IMR-90 (cell line): ENCODE data around the gene FSTL1. TPM values are rescaled to one million over a fixed set of nuclear protein-coding genes. Genes with fewer than 3 reads are reported as not detected.

Experiments used
- ATAC-seq: fragments of 200-7000 bp; cut with Tn5 transposase; 2 replicates; pipeline ENCODE4 v1.9.1; 2020; ENCODE audit warnings: low read depth, mild to moderate bottlenecking, moderate library complexity
- BruUV-seq: library from RNA; stranded (reverse); fragments of 400-500 nt; replicated peaks from 2 replicates; lab custom pipeline; 2021; lab: Mats Ljungman, UMichigan
- CTCF ChIA-PET: fragments of 300-600 bp; formaldehyde crosslinking; extraction: SDS; loops from one replicate; lab custom pipeline; 2021; ENCODE audit warnings: antibody characterized with exemption; lab: Yijun Ruan, JAX
- POLR2A ChIA-PET: fragments of 300-600 bp; sonication (Branson Sonifier 250); formaldehyde crosslinking; loops from one replicate; lab custom pipeline; 2022; ENCODE audit warnings: antibody characterized with exemption; ENCODE audit not compliant: unreplicated experiment; lab: Charles Lee
- DNase-seq: peaks from one replicate; pipeline ENCODE4 v3.0.0; 2013
- H2AFZ ChIP-seq: replicated peaks from 2 replicates; pipeline ENCODE3; 2013; ENCODE audit warnings: low read length, mild to moderate bottlenecking; ENCODE audit not compliant: poor library complexity
- H2AK5ac ChIP-seq: 2 replicates; pipeline ENCODE4 v1.6.1; 2013; ENCODE audit warnings: low read depth, low read length, inconsistent platforms
- H2AK9ac ChIP-seq: replicated peaks from 2 replicates; pipeline ENCODE3; 2013; ENCODE audit warnings: mild to moderate bottlenecking, low read depth, low read length, moderate library complexity; ENCODE audit not compliant: poor library complexity
- H2BK120ac ChIP-seq: 2 replicates; pipeline ENCODE4 v1.6.1; 2013; ENCODE audit warnings: low read depth, low read length, inconsistent platforms
- H2BK15ac ChIP-seq: 3 replicates; pipeline ENCODE4 v1.6.1; 2013; ENCODE audit warnings: low read depth, low read length, inconsistent platforms
- H2BK20ac ChIP-seq: 2 replicates; pipeline ENCODE4 v1.6.1; 2013; ENCODE audit warnings: low read depth, mild to moderate bottlenecking, inconsistent platforms, low read length, moderate library complexity
- H2BK5ac ChIP-seq: 2 replicates; pipeline ENCODE4 v1.6.1; 2013; ENCODE audit warnings: mild to moderate bottlenecking, low read depth, low read length, inconsistent platforms; ENCODE audit not compliant: poor library complexity, severe bottlenecking
- H3K14ac ChIP-seq: replicated peaks from 2 replicates; pipeline ENCODE4 v1.6.1; 2013; ENCODE audit warnings: low read depth, low read length, inconsistent platforms
- H3K18ac ChIP-seq: 2 replicates; pipeline ENCODE4 v1.6.1; 2013; ENCODE audit warnings: low read depth, low read length, control low read depth
- H3K23ac ChIP-seq: 2 replicates; pipeline ENCODE4 v1.6.1; 2013; ENCODE audit warnings: low read depth, low read length, inconsistent platforms
- H3K27ac ChIP-seq: 2 replicates; pipeline ENCODE4 v1.5.1; 2013; ENCODE audit warnings: mild to moderate bottlenecking, control low read depth, low read length; ENCODE audit not compliant: insufficient read depth
- H3K27me3 ChIP-seq: 2 replicates; pipeline ENCODE4 v1.6.1; 2013; ENCODE audit warnings: low read length; ENCODE audit not compliant: control insufficient read depth, insufficient read depth
- H3K36me3 ChIP-seq: 2 replicates; pipeline ENCODE4 v1.6.1; 2013; ENCODE audit warnings: low read length, mixed read lengths; ENCODE audit not compliant: control insufficient read depth, insufficient read depth
- H3K4ac ChIP-seq: 2 replicates; pipeline ENCODE4 v1.6.1; 2013; ENCODE audit warnings: low read depth, low read length, inconsistent platforms
- H3K4me1 ChIP-seq: 2 replicates; pipeline ENCODE4 v1.6.1; 2013; ENCODE audit warnings: low read length, mixed read lengths; ENCODE audit not compliant: control insufficient read depth, insufficient read depth
- H3K4me2 ChIP-seq: 2 replicates; pipeline ENCODE4 v1.6.1; 2013; ENCODE audit warnings: low read depth, mild to moderate bottlenecking, control low read depth, low read length, moderate library complexity
- H3K4me3 ChIP-seq: 2 replicates; pipeline ENCODE4 v1.5.1; 2013; ENCODE audit warnings: low read depth, mild to moderate bottlenecking, control low read depth, low read length, moderate library complexity; ENCODE audit not compliant: insufficient read depth
- H3K56ac ChIP-seq: 2 replicates; pipeline ENCODE4 v1.6.1; 2013; ENCODE audit warnings: low read length, inconsistent platforms; ENCODE audit not compliant: insufficient read depth; ENCODE audit errors: extremely low read depth
- H3K79me1 ChIP-seq, 2 experiments: 2 replicates each; pipeline ENCODE4 v1.6.1; 2013; ENCODE audit warnings: low read length in 2 of 2, inconsistent platforms in 1 of 2, low read depth in 1 of 2
- H3K9ac ChIP-seq: 2 replicates; pipeline ENCODE4 v1.6.1; 2013; ENCODE audit warnings: low read depth, low read length, control low read depth
- H3K9me1 ChIP-seq: 2 replicates; pipeline ENCODE4 v1.6.1; 2013; ENCODE audit warnings: low read length, inconsistent platforms; ENCODE audit not compliant: insufficient read depth
- H3K9me3 ChIP-seq: 2 replicates; pipeline ENCODE4 v1.6.1; 2013; ENCODE audit warnings: low read length; ENCODE audit not compliant: control insufficient read depth, insufficient read depth
- H4K20me1 ChIP-seq: 2 replicates; pipeline ENCODE4 v1.6.1; 2013; ENCODE audit warnings: low read length, inconsistent platforms; ENCODE audit not compliant: insufficient read depth
- H4K5ac ChIP-seq: 2 replicates; pipeline ENCODE4 v1.6.1; 2013; ENCODE audit warnings: mild to moderate bottlenecking, low read depth, low read length, control low read depth
- H4K8ac ChIP-seq, 2 experiments: 2 replicates each; pipeline ENCODE4 v1.6.1; 2013; ENCODE audit warnings: low read depth in 2 of 2, low read length in 2 of 2, control low read depth in 1 of 2, inconsistent platforms in 1 of 2
- H4K91ac ChIP-seq: 2 replicates; pipeline ENCODE4 v1.6.1; 2013; ENCODE audit warnings: low read depth, low read length, inconsistent platforms; ENCODE audit not compliant: insufficient read depth
- BHLHE40 ChIP-seq: fragments of 150-350 bp; IDR thresholded peaks from 2 replicates; pipeline ENCODE4 v1.6.1; 2016; ENCODE audit warnings: mild to moderate bottlenecking, low read depth, low read length
- CHD1 ChIP-seq: IDR thresholded peaks from 2 replicates; pipeline ENCODE4 v1.6.1; 2012; ENCODE audit warnings: low read depth, low read length, improper control_type of control experiment
- MXI1 ChIP-seq: IDR thresholded peaks from 2 replicates; pipeline ENCODE4 v1.6.1; 2012; ENCODE audit warnings: low read depth, mild to moderate bottlenecking, low read length, moderate library complexity, borderline replicate concordance
- POLR2A ChIP-seq: IDR thresholded peaks from 2 replicates; pipeline ENCODE4 v1.6.1; 2012; ENCODE audit warnings: mild to moderate bottlenecking, low read depth, low read length
- RFX5 ChIP-seq: IDR thresholded peaks from 2 replicates; pipeline ENCODE4 v1.8.0; 2012; ENCODE audit warnings: low read depth, mild to moderate bottlenecking, low read length, moderate library complexity
- SMC3 ChIP-seq: fragments of 150-350 bp; IDR thresholded peaks from 2 replicates; pipeline ENCODE4 v1.6.1; 2016; ENCODE audit warnings: low read depth, mild to moderate bottlenecking, antibody characterized with exemption, low read length, moderate library complexity
- WGBS, 2 experiments: methylation state at CpG; one replicate each; pipeline versions ENCODE4 v1.1.5 to v1.1.7; 2013; ENCODE audit warnings: missing lambda C conversion rate in 2 of 2; ENCODE audit not compliant: insufficient read length in 1 of 2; ENCODE audit errors: extremely low coverage in 2 of 2; 5-methylcytosine and 5-hydroxymethylcytosine counted together
- dilution Hi-C: fragments of 300-500 bp; cut with HindIII; formaldehyde crosslinking; loops from one replicate; pipeline ENCODE4 v1.14.3; 2018; ENCODE audit warnings: low sequenced_read_pairs; ENCODE audit not compliant: unreplicated experiment
- in situ Hi-C: fragments of 300-500 bp; cut with MboI; formaldehyde crosslinking; loops from 3 replicates; pipeline ENCODE4 v1.14.3; 2019; ENCODE audit warnings: low sequenced_read_pairs, inconsistent platforms, mixed read lengths
- intact Hi-C: fragments of 100-400 bp; cut with micrococcal nuclease; formaldehyde crosslinking; loops from 2 replicates; pipeline ENCODE4 v1.10.0; 2022
- polyA plus RNA-seq, 3 experiments: library from polyadenylated mRNA; depleted of rRNA; stranded (reverse); fragments of >200 nt; gene quantifications; 2 replicates each; pipeline ENCODE4 v1.2.3, GENCODE V29; 2012; ENCODE audit warnings: low replicate concordance in 1 of 3
- total RNA-seq: library from RNA; depleted of rRNA; stranded (reverse); fragments of >200 nt; gene quantifications from 2 replicates; pipeline ENCODE4 v1.2.3, GENCODE V29; 2012
- TF ChIP-seq, protein P1 (sequence below): fragments of 150-350 bp; IDR thresholded peaks from 2 replicates; pipeline ENCODE4 v1.6.1; 2016; ENCODE audit warnings: low read depth, mild to moderate bottlenecking, low read length, moderate library complexity, borderline replicate concordance
- TF ChIP-seq, protein P2 (sequence below): fragments of 150-350 bp; IDR thresholded peaks from 2 replicates; pipeline ENCODE4 v1.6.1; 2017; ENCODE audit warnings: mild to moderate bottlenecking, antibody characterized with exemption, low read length, low read depth

The FSTL1 gene
- total and polyA plus RNA-seq, 2 of the 4 experiments (the other 2 are of a cell fraction) = 864 to 1,642 TPM

DNA sequence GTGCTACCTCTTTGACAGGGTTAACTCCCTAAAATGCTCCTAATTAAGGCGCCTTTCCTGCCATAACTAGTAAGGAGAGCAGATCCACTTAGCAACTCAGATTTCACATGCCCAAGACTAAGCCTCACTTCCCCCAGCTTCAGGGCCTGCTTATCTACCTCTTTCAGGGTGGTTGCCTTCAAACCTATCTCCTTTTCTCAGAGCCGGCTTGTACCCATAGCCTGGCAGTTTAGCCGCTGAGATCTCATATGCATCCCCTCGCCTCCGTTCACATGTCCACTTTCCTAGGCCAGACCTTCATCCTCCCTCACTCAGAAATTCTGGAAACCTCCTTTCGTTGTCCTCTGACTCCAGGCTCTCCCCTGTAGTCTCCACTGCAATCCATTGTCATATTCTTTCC lies 1.0 kb upstream of the FSTL1 start:
- dilution Hi-C loops = no loop called here
- CTCF ChIA-PET = no interaction called here

More for the DNA sequence above, 1.0 kb upstream of the FSTL1 start:
- H3K4me2 ChIP-seq = peak overlapping the region; percentile 71
- BruUV-seq = no TSS peak
- H3K27ac ChIP-seq = peak overlapping the region; percentile 64
- peak overlapping the region; percentile 53; the same call in 1 of the 2 replicates for H3K56ac ChIP-seq
- peak overlapping the region; percentile 66 for H2BK5ac ChIP-seq
- H2AK9ac ChIP-seq = peak overlapping the region; percentile 95
- intact Hi-C loops = loop anchor here (2.0 kb wide), 1 partner anchor 19 kb away; no protein-coding TSS in a partner anchor
- H4K8ac ChIP-seq = peak overlapping the region; percentile 62 to 90; a peak in 3 of 4 replicates
- peak overlapping the region; percentile 30 for H3K18ac ChIP-seq
- H3K4ac ChIP-seq = peak overlapping the region; percentile 85
- H3K4me1 ChIP-seq = peaks cover 12% of the 10 kb centered on the region
- no peak for DNase-seq
- WGBS, 2 experiments = 98% methylated on average over 6 of the region's 6 CpGs; no CpG with 5 or more reads in 1 of the 2 experiments
- peak overlapping the region; percentile 23 for H4K5ac ChIP-seq
- H3K27me3 ChIP-seq = no peaks in the 10 kb centered on the region
- peak overlapping the region; percentile 98 for H3K9ac ChIP-seq
- H2BK20ac ChIP-seq = peak overlapping the region; percentile 27; the same call in 1 of the 2 replicates
- H3K79me1 ChIP-seq = peaks cover 5 to 26% of the 10 kb centered on the region in 2 experiments; a peak in 2 of 4 replicates
- peak overlapping the region; percentile 96 for H2AK5ac ChIP-seq
- peaks cover 26% of the 10 kb centered on the region for H4K20me1 ChIP-seq
- peaks cover 13% of the 10 kb centered on the region for H3K36me3 ChIP-seq
- H2AFZ ChIP-seq = peak overlapping the region; percentile 97
- H3K9me3 ChIP-seq = no peaks in the 10 kb centered on the region
- H2BK120ac ChIP-seq = peak overlapping the region; percentile 82
- peak overlapping the region; percentile 90; the same call in 1 of the 3 replicates for H2BK15ac ChIP-seq
- peak overlapping the region; percentile 94 for H3K4me3 ChIP-seq
- POLR2A ChIA-PET = interaction anchor here (1.1 kb wide), 1 partner anchor 104 kb away, joined by 3 read pairs; no protein-coding TSS in a partner anchor
- peaks cover 13% of the 10 kb centered on the region for H3K9me1 ChIP-seq
- H4K91ac ChIP-seq = peak overlapping the region; percentile 85
- TF ChIP-seq RFX5 (no peak), MXI1 (no peak), SMC3 (no peak), BHLHE40 (no peak), CHD1 (no peak), POLR2A (no peak)
- TF ChIP-seq, protein P1, sequence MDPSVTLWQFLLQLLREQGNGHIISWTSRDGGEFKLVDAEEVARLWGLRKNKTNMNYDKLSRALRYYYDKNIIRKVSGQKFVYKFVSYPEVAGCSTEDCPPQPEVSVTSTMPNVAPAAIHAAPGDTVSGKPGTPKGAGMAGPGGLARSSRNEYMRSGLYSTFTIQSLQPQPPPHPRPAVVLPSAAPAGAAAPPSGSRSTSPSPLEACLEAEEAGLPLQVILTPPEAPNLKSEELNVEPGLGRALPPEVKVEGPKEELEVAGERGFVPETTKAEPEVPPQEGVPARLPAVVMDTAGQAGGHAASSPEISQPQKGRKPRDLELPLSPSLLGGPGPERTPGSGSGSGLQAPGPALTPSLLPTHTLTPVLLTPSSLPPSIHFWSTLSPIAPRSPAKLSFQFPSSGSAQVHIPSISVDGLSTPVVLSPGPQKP = no peak
- TF ChIP-seq, protein P2, sequence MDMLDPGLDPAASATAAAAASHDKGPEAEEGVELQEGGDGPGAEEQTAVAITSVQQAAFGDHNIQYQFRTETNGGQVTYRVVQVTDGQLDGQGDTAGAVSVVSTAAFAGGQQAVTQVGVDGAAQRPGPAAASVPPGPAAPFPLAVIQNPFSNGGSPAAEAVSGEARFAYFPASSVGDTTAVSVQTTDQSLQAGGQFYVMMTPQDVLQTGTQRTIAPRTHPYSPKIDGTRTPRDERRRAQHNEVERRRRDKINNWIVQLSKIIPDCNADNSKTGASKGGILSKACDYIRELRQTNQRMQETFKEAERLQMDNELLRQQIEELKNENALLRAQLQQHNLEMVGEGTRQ = no peak
- ATAC-seq = no peak
- peak overlapping the region; percentile 64 for H3K14ac ChIP-seq
- in situ Hi-C loops = no loop called here
- peak overlapping the region; percentile 94 for H3K23ac ChIP-seq
